HG03060 (cell line): ENCODE measurements around the gene KIF18A.

Source experiments
- ATAC-seq: cut with Tn5 transposase; IDR thresholded peaks from one replicate; pipeline ENCODE4 v1.9.1; 2021; ENCODE audit warnings: low read depth, moderate number of reproducible peaks; ENCODE audit not compliant: unreplicated experiment

Gene KIF18A

GRCh38 chr11:28049338-28050216, 58.4 kb downstream of the KIF18A start:
- no peak for ATAC-seq

GRCh38 chr11:28048812-28049211, 59.1 kb downstream of the KIF18A start:
- no peak for ATAC-seq

- no peak for ATAC-seq
Measured at GRCh38 chr11:28043930-28044709, 63.8 kb downstream of the KIF18A start.

GRCh38 chr11:28040384-28040783, 67.6 kb downstream of the KIF18A start:
- ATAC-seq = no peak

GRCh38 chr11:28038775-28039174, 69.2 kb downstream of the KIF18A start:
- ATAC-seq = no peak

GRCh38 chr11:28026634-28027290, 81.2 kb downstream of the KIF18A start:
- ATAC-seq = peak; percentile 80

- no peak for ATAC-seq
Measured at GRCh38 chr11:28017816-28018215, 90.1 kb downstream of the KIF18A start.

- no peak for ATAC-seq
Measured at GRCh38 chr11:28011813-28012212, 96.1 kb downstream of the KIF18A start.

GRCh38 chr11:28009996-28010395, 98.0 kb downstream of the KIF18A start:
- no peak for ATAC-seq

- no peak for ATAC-seq
Measured at GRCh38 chr11:28009388-28009787, 98.6 kb downstream of the KIF18A start.

GRCh38 chr11:28003615-28004014, 104.3 kb downstream of the KIF18A start:
- ATAC-seq = no peak

- ATAC-seq = no peak
Measured at GRCh38 chr11:27998552-27998951, 109.4 kb downstream of the KIF18A start.

- ATAC-seq = no peak
Measured at GRCh38 chr11:27997344-27997743, 110.6 kb downstream of the KIF18A start.

GRCh38 chr11:27996066-27996465, 111.9 kb downstream of the KIF18A start:
- ATAC-seq = no peak

- no peak for ATAC-seq
Measured at GRCh38 chr11:27995083-27995482, 112.9 kb downstream of the KIF18A start.

- no peak for ATAC-seq
Measured at GRCh38 chr11:27991736-27992135, 116.2 kb downstream of the KIF18A start.

- ATAC-seq = no peak
Measured at GRCh38 chr11:27977527-27977926, 130.4 kb downstream of the KIF18A start.

GRCh38 chr11:27977031-27977430, 130.9 kb downstream of the KIF18A start:
- ATAC-seq = no peak

- ATAC-seq = no peak
Measured at GRCh38 chr11:27976262-27976661, 131.7 kb downstream of the KIF18A start.

- no peak for ATAC-seq
Measured at GRCh38 chr11:27973851-27974536, 134.0 kb downstream of the KIF18A start.
